ENCODE measurements around the gene HMX2.

The HMX2 gene

DNA sequence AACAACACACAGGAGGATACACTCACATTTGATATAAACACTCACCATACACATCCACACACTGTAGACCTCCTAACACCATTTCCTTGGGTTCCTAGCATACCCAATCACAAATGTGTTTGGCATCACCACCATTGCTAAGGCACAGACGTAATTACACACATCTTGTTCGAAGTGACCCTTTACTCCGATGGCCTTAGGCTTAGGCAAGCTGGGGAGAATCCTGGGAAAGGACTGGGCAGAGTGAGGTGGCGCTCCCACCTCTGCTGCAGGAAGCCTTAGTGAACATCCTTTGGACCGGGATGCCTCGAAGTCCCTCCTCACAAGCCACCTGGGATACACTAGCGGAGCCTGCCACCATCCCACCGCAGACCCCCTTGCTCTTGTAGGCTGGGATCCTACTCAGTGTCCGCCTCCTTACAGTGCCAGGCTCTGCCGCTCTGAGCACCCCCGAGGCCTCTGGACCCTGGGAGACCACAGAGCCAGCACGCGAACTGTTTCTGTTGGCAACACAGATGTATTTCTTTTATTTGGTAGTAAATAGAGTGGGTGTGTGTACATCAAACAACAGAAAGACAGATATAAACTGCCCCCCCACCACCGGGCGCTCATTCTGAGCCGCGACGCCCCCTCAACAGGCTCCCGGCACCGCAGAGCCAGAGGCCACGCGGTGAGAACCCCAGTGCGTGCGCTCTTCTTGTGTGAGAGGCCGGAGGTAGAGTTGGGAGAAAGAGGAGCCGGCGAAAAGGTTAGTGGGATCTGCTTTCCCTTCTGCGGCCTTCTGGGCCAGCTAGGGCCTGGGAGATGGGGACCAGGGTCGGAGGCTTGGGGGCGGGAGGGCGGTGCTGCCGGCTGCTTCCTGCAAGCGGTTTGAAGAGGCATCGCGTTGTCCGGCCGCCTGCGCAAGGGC is 5.9 kb upstream of the HMX2 start:
- CTCF ChIA-PET, result interaction anchor here (0.9 to 3.7 kb wide), 7 partner anchors 9 to 416 kb away, joined by 3 to 49 read pairs (median 5); partner anchors contain the start of genes BUB3 and HMX2
- POLR2A ChIA-PET, result interaction anchor here (1.3 kb wide), 1 partner anchor 9 kb away, joined by 4 read pairs; no protein-coding TSS in a partner anchor
- DNase-seq (ENCODE audit: extremely low spot score), result peak; percentile 17
- TF ChIP-seq, protein P1, sequence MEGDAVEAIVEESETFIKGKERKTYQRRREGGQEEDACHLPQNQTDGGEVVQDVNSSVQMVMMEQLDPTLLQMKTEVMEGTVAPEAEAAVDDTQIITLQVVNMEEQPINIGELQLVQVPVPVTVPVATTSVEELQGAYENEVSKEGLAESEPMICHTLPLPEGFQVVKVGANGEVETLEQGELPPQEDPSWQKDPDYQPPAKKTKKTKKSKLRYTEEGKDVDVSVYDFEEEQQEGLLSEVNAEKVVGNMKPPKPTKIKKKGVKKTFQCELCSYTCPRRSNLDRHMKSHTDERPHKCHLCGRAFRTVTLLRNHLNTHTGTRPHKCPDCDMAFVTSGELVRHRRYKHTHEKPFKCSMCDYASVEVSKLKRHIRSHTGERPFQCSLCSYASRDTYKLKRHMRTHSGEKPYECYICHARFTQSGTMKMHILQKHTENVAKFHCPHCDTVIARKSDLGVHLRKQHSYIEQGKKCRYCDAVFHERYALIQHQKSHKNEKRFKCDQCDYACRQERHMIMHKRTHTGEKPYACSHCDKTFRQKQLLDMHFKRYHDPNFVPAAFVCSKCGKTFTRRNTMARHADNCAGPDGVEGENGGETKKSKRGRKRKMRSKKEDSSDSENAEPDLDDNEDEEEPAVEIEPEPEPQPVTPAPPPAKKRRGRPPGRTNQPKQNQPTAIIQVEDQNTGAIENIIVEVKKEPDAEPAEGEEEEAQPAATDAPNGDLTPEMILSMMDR (IDR thresholded peaks at IDR 0.05; ENCODE audit: control extremely low read depth, extremely low read depth, low read depth, missing control alignments), result no peak

DNA sequence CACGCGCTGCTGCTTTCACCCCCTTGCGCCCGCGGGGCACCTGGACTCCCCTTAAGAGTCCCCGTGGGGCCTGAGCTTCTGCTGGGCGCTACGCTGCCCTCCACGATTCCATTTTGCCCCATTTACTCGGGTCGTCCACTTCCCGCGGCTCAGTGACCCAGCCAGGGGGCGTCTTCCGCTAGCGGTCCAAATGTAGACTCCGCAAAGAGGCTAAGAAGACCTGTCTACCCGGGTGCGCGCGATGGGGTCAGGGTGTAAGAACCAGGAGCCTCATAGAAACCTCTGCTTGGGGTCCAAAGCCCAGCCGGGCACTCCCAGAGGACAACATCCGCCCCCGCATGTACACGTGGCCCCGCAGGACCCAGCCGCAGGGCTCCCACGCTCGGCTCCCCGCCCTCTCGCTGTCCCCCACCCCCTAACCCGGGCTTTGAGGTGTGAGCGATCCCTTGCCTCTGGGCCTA is 5.2 kb upstream of the HMX2 start:
- peak; percentile 39 for DNase-seq (ENCODE audit: extremely low spot score)
- CTCF ChIA-PET, result interaction anchor here (1.3 to 1.8 kb wide), 2 partner anchors 9 to 275 kb away, joined by 3 to 5 read pairs; no protein-coding TSS in a partner anchor
- TF ChIP-seq, protein P1 (IDR thresholded peaks at IDR 0.05; ENCODE audit: control extremely low read depth, extremely low read depth, low read depth, missing control alignments), result no peak
- POLR2A ChIA-PET, result no interaction called here

DNA sequence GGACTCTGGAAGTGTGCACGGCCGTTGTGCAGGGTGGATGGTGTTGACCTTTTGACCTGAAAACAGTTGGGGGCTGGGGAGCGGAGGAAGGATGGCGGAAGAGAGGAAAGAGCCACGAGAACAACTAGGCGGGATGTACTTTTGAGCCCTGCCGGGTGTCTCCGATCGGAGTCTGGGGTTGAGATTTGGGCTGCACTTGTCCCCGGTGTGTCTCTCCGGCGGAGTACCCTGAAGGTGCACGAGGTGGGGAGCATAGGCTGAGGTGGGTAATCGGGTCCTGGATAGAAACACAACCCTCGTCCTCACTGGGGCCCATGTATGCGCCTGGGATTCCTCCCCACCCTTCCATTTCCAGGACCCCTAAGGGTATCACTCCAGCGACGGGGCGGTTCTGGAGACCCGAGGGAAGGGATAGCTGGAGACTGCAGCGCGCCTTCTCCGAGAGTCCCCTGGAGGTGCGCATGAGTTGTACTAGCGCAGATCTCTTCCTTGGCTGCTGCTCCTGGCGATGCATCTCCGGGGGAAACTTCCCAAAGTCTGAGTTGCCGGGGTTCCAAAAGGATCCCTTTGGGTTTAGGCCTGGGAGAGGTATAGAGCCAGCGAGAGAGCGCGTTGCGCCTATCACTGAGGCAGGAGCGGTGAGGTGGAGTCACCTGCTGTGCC is 4.6 kb upstream of the HMX2 start:
- ChIA-PET POLR2A (no interaction called here), CTCF (interaction anchor here (0.9 to 1.3 kb wide), 2 partner anchors 11 to 274 kb away, joined by 3 to 4 read pairs; no protein-coding TSS in a partner anchor)

DNA sequence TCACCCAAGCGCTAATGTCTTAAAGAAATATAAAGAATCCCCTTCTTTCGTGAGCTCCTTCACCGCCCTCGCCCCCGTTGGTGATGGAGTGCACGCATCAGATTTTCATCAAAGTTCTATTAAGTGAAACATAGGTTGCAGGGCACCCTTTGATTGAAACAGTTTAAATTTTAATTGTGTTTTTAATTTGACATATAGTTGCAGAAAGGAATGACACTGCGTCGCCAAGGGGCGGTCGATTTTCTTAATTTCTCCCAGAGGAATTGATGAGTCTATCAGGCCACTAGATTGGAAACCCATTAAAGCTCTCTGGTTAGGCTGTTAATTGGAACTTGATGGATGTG is 4.1 kb upstream of the HMX2 start:
- TF ChIP-seq, protein P1 (IDR thresholded peaks at IDR 0.05; ENCODE audit: control extremely low read depth, extremely low read depth, low read depth, missing control alignments), result no peak
- ChIA-PET POLR2A (no interaction called here), CTCF (interaction anchor here (0.9 to 2.6 kb wide), 4 partner anchors 10 to 274 kb away, joined by 3 to 14 read pairs (median 5); no protein-coding TSS in a partner anchor)
- DNase-seq (ENCODE audit: extremely low spot score), result no peak

More for the DNA sequence above, 4.6 kb upstream of the HMX2 start:
- DNase-seq (ENCODE audit: extremely low spot score), result no peak
- TF ChIP-seq, protein P1 (IDR thresholded peaks at IDR 0.05; ENCODE audit: control extremely low read depth, extremely low read depth, low read depth, missing control alignments), result no peak

DNA sequence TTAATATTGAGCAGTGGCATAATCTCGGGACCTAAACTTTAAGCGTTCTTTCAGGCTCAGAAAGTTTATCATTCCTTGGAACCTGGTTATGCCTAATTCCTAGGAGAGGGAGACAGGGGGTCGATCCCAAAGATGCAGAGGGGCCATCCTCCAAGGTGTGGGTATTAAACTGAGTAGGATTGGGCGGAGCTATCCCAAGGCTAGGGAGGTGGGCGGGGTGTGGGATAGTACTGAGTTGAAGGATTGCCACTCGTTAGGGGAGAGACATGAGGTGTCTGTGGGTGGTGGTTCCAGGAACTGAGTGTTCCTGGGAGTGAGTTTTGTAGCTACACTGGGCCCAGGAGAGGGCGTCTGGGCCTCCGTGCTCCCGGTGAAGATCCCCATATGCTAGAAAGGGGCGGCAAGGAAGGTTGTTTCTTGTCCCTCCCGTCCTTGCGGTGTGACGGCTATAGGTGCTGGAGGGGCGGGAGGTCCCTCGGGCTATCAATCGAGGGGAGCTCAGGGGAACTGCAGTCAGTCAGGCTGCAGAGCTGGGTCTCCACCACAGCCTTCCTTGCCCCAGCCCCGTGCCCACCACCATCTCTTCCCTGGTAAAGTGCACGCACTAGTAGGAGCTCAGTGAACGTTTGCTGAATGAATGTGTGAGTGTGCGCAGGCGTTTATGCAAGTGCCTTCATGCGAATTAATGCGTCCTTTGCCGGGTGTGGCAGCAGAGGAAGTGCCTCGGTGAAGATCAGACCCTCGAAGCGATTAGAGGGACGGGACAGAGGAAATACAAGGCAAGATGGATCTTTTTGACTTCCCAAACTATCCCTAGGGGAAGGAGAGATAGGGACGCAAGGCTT is 3.0 kb upstream of the HMX2 start:
- DNase-seq (ENCODE audit: extremely low spot score), result peak; percentile 33
- CTCF ChIA-PET, result interaction anchor here (0.7 to 2.6 kb wide), 8 partner anchors 8 to 415 kb away, joined by 3 to 14 read pairs (median 4); partner anchors contain the start of gene BUB3
- TF ChIP-seq, protein P1 (IDR thresholded peaks at IDR 0.05; ENCODE audit: control extremely low read depth, extremely low read depth, low read depth, missing control alignments), result no peak
- POLR2A ChIA-PET, result interaction anchor here (0.6 to 0.9 kb wide), 3 partner anchors 9 to 411 kb away, joined by 3 to 4 read pairs (median 4); partner anchors contain the start of genes BUB3 and C10orf88
